Measurements from ENCODE around the gene ABHD1. TPM values are rescaled to one million over a fixed set of nuclear protein-coding genes. Genes with fewer than 3 reads are reported as not detected.

The ABHD1 gene
- polyA plus RNA-seq, 1 donor from 2014 or later, result not detected

DNA sequence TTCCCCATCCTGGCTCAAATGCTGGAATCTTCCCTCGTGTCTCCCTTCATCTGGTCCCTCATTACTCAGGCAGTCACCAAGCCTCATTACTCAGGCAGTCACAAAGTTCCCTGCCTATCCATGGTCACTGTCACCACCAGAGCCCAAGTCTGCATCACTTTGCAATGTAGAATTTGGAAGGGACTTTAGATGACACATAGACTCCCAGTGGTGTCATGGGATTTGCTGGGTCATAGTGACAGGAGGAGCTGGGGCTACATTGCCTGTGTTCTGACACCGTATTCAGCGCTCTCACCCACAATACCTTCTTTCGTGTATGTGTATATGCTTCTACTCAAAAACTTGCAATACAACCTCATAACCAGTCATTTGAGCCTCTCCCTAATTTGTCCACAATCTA lies 47.3 kb upstream of the ABHD1 start:
- Histone ChIP-seq H3K4me3 (ENCODE audit: low read length) (no peak overlapping the region), H3K9ac (ENCODE audit: low read length) (no peak overlapping the region), H3K27me3 (ENCODE audit: insufficient read depth, low read depth, low read length) (no peaks in the 10 kb centered on the region), H2AFZ (ENCODE audit: low read depth, low read length) (no peak overlapping the region), H3K9me2 (ENCODE audit: insufficient read depth, low read length) (no peaks in the 10 kb centered on the region), H3K36me3 (ENCODE audit: insufficient read depth, low read length) (no peaks in the 10 kb centered on the region), H3K79me2 (replicated peaks; ENCODE audit: insufficient read depth, low read length) (peaks cover under 1% of the 10 kb centered on the region), H3F3A (ENCODE audit: insufficient read depth, low read length, poor library complexity, severe bottlenecking) (no peaks in the 10 kb centered on the region), H3K4me2 (ENCODE audit: low read length) (no peak overlapping the region), H3K9me3 (ENCODE audit: low read length) (no peaks in the 10 kb centered on the region), H4K20me1 (ENCODE audit: insufficient read depth) (no peaks in the 10 kb centered on the region), H3K27ac (ENCODE audit: low read length) (no peak overlapping the region)
- TF ChIP-seq EZH2 (IDR thresholded peaks at IDR 0.05; ENCODE audit: borderline replicate concordance, insufficient read depth, low read length, poor library complexity, severe bottlenecking) (no peak), SMC3 (conservative IDR thresholded peaks at IDR 0.05; ENCODE audit: poor library complexity) (no peak), RAD21 (conservative IDR thresholded peaks at IDR 0.05) (no peak), MXI1 (conservative IDR thresholded peaks at IDR 0.05; ENCODE audit: poor library complexity, severe bottlenecking) (no peak), EP300 (conservative IDR thresholded peaks at IDR 0.05; ENCODE audit: poor library complexity, severe bottlenecking) (no peak), TAF1 (IDR thresholded peaks at IDR 0.05; ENCODE audit: low read depth) (no peak), POLR2AphosphoS5 (IDR thresholded peaks at IDR 0.05) (no peak), REST (IDR thresholded peaks at IDR 0.05; ENCODE audit: borderline replicate concordance) (no peak)
- TF ChIP-seq, protein P1, sequence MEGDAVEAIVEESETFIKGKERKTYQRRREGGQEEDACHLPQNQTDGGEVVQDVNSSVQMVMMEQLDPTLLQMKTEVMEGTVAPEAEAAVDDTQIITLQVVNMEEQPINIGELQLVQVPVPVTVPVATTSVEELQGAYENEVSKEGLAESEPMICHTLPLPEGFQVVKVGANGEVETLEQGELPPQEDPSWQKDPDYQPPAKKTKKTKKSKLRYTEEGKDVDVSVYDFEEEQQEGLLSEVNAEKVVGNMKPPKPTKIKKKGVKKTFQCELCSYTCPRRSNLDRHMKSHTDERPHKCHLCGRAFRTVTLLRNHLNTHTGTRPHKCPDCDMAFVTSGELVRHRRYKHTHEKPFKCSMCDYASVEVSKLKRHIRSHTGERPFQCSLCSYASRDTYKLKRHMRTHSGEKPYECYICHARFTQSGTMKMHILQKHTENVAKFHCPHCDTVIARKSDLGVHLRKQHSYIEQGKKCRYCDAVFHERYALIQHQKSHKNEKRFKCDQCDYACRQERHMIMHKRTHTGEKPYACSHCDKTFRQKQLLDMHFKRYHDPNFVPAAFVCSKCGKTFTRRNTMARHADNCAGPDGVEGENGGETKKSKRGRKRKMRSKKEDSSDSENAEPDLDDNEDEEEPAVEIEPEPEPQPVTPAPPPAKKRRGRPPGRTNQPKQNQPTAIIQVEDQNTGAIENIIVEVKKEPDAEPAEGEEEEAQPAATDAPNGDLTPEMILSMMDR (IDR thresholded peaks at IDR 0.05; ENCODE audit: poor library complexity, severe bottlenecking), result no peak

DNA sequence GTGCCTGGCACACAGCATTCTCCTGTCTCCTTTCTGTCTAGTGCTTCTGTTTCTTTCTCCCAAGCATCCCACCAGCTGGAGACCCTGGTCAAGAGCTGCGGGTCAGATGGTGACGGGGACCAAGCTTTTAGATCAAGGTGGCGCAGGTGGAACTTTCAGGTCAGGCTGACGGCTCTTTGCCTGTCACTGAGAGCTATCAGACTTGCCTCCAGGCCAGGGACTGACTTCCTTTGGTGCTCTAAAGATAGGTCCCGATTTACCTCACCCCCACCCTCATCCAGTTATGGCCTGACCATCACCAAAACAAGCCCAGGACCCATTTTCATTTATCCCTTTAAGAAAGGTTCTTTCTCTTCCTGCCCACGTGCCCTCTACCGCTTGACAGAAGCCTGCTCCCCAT lies 46.4 kb upstream of the ABHD1 start:
- no peak overlapping the region for H3K27ac ChIP-seq (ENCODE audit: low read length)
- H3K9ac ChIP-seq (ENCODE audit: low read length), result no peak overlapping the region
- no peaks in the 10 kb centered on the region for H3F3A ChIP-seq (ENCODE audit: insufficient read depth, low read length, poor library complexity, severe bottlenecking)
- no peak overlapping the region for H2AFZ ChIP-seq (ENCODE audit: low read depth, low read length)
- TF ChIP-seq POLR2AphosphoS5 (IDR thresholded peaks at IDR 0.05) (no peak), REST (IDR thresholded peaks at IDR 0.05; ENCODE audit: borderline replicate concordance) (no peak), SMC3 (conservative IDR thresholded peaks at IDR 0.05; ENCODE audit: poor library complexity) (no peak), EZH2 (IDR thresholded peaks at IDR 0.05; ENCODE audit: borderline replicate concordance, insufficient read depth, low read length, poor library complexity, severe bottlenecking) (no peak), TAF1 (IDR thresholded peaks at IDR 0.05; ENCODE audit: low read depth) (no peak), EP300 (conservative IDR thresholded peaks at IDR 0.05; ENCODE audit: poor library complexity, severe bottlenecking) (no peak), MXI1 (conservative IDR thresholded peaks at IDR 0.05; ENCODE audit: poor library complexity, severe bottlenecking) (no peak), RAD21 (conservative IDR thresholded peaks at IDR 0.05) (no peak)
- TF ChIP-seq, protein P1 (IDR thresholded peaks at IDR 0.05; ENCODE audit: poor library complexity, severe bottlenecking), result no peak
- H3K9me2 ChIP-seq (ENCODE audit: insufficient read depth, low read length), result no peaks in the 10 kb centered on the region
- no peaks in the 10 kb centered on the region for H3K9me3 ChIP-seq (ENCODE audit: low read length)
- no peak overlapping the region for H3K4me2 ChIP-seq (ENCODE audit: low read length)
- H3K79me2 ChIP-seq (replicated peaks; ENCODE audit: insufficient read depth, low read length), result no peaks in the 10 kb centered on the region
- no peaks in the 10 kb centered on the region for H3K27me3 ChIP-seq (ENCODE audit: insufficient read depth, low read depth, low read length)
- no peaks in the 10 kb centered on the region for H3K36me3 ChIP-seq (ENCODE audit: insufficient read depth, low read length)
- H3K4me3 ChIP-seq (ENCODE audit: low read length), result no peak overlapping the region
- no peaks in the 10 kb centered on the region for H4K20me1 ChIP-seq (ENCODE audit: insufficient read depth)

Measured in neural cell (in vitro differentiated cells).